Aorta (tissue), 5 donors: ENCODE data around the gene SLC43A3. TPM values are rescaled to one million over a fixed set of nuclear protein-coding genes. Genes with fewer than 3 reads are reported as not detected.
"Not testable (repeated sequence)": the region's sequence is repeated elsewhere in the genome, so short reads cannot be mapped to it uniquely, and the experiment has no call there.

Experiments
- ATAC-seq: fragments of 200-7000 bp; cut with Tn5 transposase; one replicate; pipeline ENCODE4 v1.9.1; 2022; ENCODE audit warnings: moderate library complexity; ENCODE audit not compliant: low FRiP score
- DNase-seq, 2 donors: peaks; one replicate each; pipeline ENCODE4 v3.0.0-alpha.2; 2020
- H3K27ac ChIP-seq, 2 donors: one replicate each; pipeline ENCODE4 v1.5.1; 2013; ENCODE audit warnings: low read length in 2 of 2, mild to moderate bottlenecking in 2 of 2, moderate library complexity in 2 of 2, control low read depth in 1 of 2, inconsistent platforms in 1 of 2, low read depth in 1 of 2
- H3K27me3 ChIP-seq, 2 donors: one replicate each; pipeline ENCODE4 v1.6.1; 2013; ENCODE audit warnings: control low read depth in 1 of 2, low read length in 1 of 2, mild to moderate bottlenecking in 1 of 2, moderate library complexity in 1 of 2; ENCODE audit not compliant: insufficient read depth in 2 of 2, control insufficient read depth in 1 of 2
- H3K36me3 ChIP-seq, 2 donors: one replicate each; pipeline ENCODE4 v1.6.1; 2013; ENCODE audit warnings: control low read depth in 1 of 2, low read length in 1 of 2, mild to moderate bottlenecking in 1 of 2; ENCODE audit not compliant: insufficient read depth in 2 of 2, control insufficient read depth in 1 of 2
- H3K4me1 ChIP-seq, 2 donors: one replicate each; pipeline ENCODE4 v1.6.1; 2013; ENCODE audit warnings: low read length in 2 of 2, control low read depth in 1 of 2, mild to moderate bottlenecking in 1 of 2, moderate library complexity in 1 of 2; ENCODE audit not compliant: insufficient read depth in 2 of 2, control insufficient read depth in 1 of 2
- H3K4me3 ChIP-seq, 2 donors: one replicate each; pipeline ENCODE4 v1.5.1; 2013; ENCODE audit warnings: low read length in 2 of 2, control low read depth in 1 of 2, mild to moderate bottlenecking in 1 of 2
- H3K9me3 ChIP-seq: one replicate; pipeline ENCODE4 v1.6.1; 2013; ENCODE audit warnings: mild to moderate bottlenecking, low read length; ENCODE audit not compliant: control insufficient read depth
- WGBS, 2 donors: extraction: QIAGEN DNeasy Blood & Tissue Kit; methylation state at CpG; one replicate each; pipeline ENCODE4 v1.1.7; 2013; 5-methylcytosine and 5-hydroxymethylcytosine counted together
- intact Hi-C, 2 donors: fragments of 100-400 bp; cut with DNase I; formaldehyde crosslinking; loops; one replicate each; pipeline versions ENCODE4 v1.14.2 to v1.15.0; 2022
- polyA plus RNA-seq, 2 donors: library from polyadenylated mRNA; stranded (reverse); fragments of 200-250 nt; gene quantifications; one replicate each; pipeline ENCODE4 v1.2.3, GENCODE V29; 2013
- total RNA-seq, 2 donors: library from RNA; stranded (reverse); fragmentation: NEBNext Ultra II Directional; extraction: Animal tissue kit (Norgen Biotek cat#: 25700); gene quantifications; one replicate each; pipeline ENCODE4 v1.2.1, GENCODE V29; 2021
- donor health status: healthy with polysubstance abuse.
- donor health status: Bipolar disorder and iron deficiency.
- donor health status: DM: no; HTN: no; CAD: no.
- donor health status: DM: no; HTN: no; CAD: no.
- donor health status: DM: yes; HTN: yes; CAD: no.

The SLC43A3 gene
- total and polyA plus RNA-seq, 4 donors: 28.0 to 97.8 (median 45.1) TPM

GRCh38 chr11:57364851-57365660 is 61.9 kb downstream of the SLC43A3 start:
- no peaks in the 10 kb centered on the region for H3K4me1 ChIP-seq
- DNase-seq (peak in 1 of 2 donors; percentile 46), ATAC-seq (no peak)
- H3K36me3 ChIP-seq: no peaks in the 10 kb centered on the region
- no peaks in the 10 kb centered on the region for H3K27me3 ChIP-seq
- intact Hi-C loops: no loop called here
- 85 to 86% methylated on average over 9 of the region's 9 CpGs for WGBS, 2 donors
- no peak overlapping the region for H3K4me3 ChIP-seq
- H3K9me3 ChIP-seq: no peaks in the 10 kb centered on the region
- H3K27ac ChIP-seq: no peak overlapping the region

GRCh38 chr11:57363131-57364080 is 63.5 kb downstream of the SLC43A3 start:
- no peaks in the 10 kb centered on the region for H3K4me1 ChIP-seq
- DNase-seq (peak in 1 of 2 donors; percentile 26), ATAC-seq (no peak)
- H3K9me3 ChIP-seq: no peaks in the 10 kb centered on the region
- no peaks in the 10 kb centered on the region for H3K27me3 ChIP-seq
- WGBS, 2 donors: 31% methylated on average over 7 of the region's 7 CpGs
- H3K4me3 ChIP-seq: no peak overlapping the region
- no peak overlapping the region for H3K27ac ChIP-seq
- intact Hi-C loops: no loop called here
- H3K36me3 ChIP-seq: no peaks in the 10 kb centered on the region

GRCh38 chr11:57361926-57362325 is 65.0 kb downstream of the SLC43A3 start:
- intact Hi-C loops: no loop called here
- H3K4me3 ChIP-seq: no peak overlapping the region
- no peaks in the 10 kb centered on the region for H3K9me3 ChIP-seq
- 83 to 86% methylated on average over 3 of the region's 3 CpGs for WGBS, 2 donors
- ATAC-seq (no peak), DNase-seq (peak in 1 of 2 donors; percentile 13)
- no peak overlapping the region for H3K27ac ChIP-seq
- H3K27me3 ChIP-seq: no peaks in the 10 kb centered on the region
- no peaks in the 10 kb centered on the region for H3K36me3 ChIP-seq
- no peaks in the 10 kb centered on the region for H3K4me1 ChIP-seq

GRCh38 chr11:57361420-57361819 is 65.5 kb downstream of the SLC43A3 start:
- intact Hi-C loops, H3K4me3 ChIP-seq, H3K27me3 ChIP-seq, H3K27ac ChIP-seq, DNase-seq, H3K36me3 ChIP-seq, ATAC-seq, H3K4me1 ChIP-seq, H3K9me3 ChIP-seq: not testable (repeated sequence)

- intact Hi-C loops: no loop called here
- Histone ChIP-seq H3K36me3 (no peaks in the 10 kb centered on the region), H3K4me3 (no peak overlapping the region), H3K4me1 (no peaks in the 10 kb centered on the region), H3K27me3 (no peaks in the 10 kb centered on the region), H3K27ac (no peak overlapping the region), H3K9me3 (no peaks in the 10 kb centered on the region)
- ATAC-seq (no peak), DNase-seq (peak in 1 of 2 donors; percentile 38)
- 92 to 93% methylated on average over 8 of the region's 8 CpGs for WGBS, 2 donors
Measured at GRCh38 chr11:57360991-57361390, 65.9 kb downstream of the SLC43A3 start.

GRCh38 chr11:57359896-57360690 is 66.8 kb downstream of the SLC43A3 start:
- Histone ChIP-seq H3K36me3 (no peaks in the 10 kb centered on the region), H3K4me3 (no peak overlapping the region), H3K4me1 (no peaks in the 10 kb centered on the region), H3K27ac (no peak overlapping the region), H3K9me3 (no peaks in the 10 kb centered on the region), H3K27me3 (no peaks in the 10 kb centered on the region)
- ATAC-seq: no peak
- DNase-seq: peak in 1 of 2 donors; percentile 11
- intact Hi-C loops: no loop called here
- WGBS, 2 donors: 87 to 88% methylated on average over 9 of the region's 9 CpGs

- H3K9me3 ChIP-seq: no peaks in the 10 kb centered on the region
- no peak overlapping the region for H3K27ac ChIP-seq
- H3K4me3 ChIP-seq: no peak overlapping the region
- ATAC-seq (no peak), DNase-seq (peak in 1 of 2 donors; percentile 50)
- WGBS, 2 donors: 77 to 86% methylated on average over 5 of the region's 5 CpGs
- H3K27me3 ChIP-seq: no peaks in the 10 kb centered on the region
- no peaks in the 10 kb centered on the region for H3K4me1 ChIP-seq
- H3K36me3 ChIP-seq: no peaks in the 10 kb centered on the region
- intact Hi-C loops: no loop called here
Measured at GRCh38 chr11:57359396-57359795, 67.5 kb downstream of the SLC43A3 start.

- DNase-seq: peak in 1 of 2 donors; percentile 56
- intact Hi-C loops: no loop called here
- Histone ChIP-seq H3K4me1 (no peaks in the 10 kb centered on the region), H3K27me3 (no peaks in the 10 kb centered on the region), H3K9me3 (no peaks in the 10 kb centered on the region), H3K27ac (no peak overlapping the region), H3K36me3 (no peaks in the 10 kb centered on the region), H3K4me3 (no peak overlapping the region)
- WGBS, 2 donors: 68 to 76% methylated on average over 7 to 9 of the region's 9 CpGs
- no peak for ATAC-seq
Measured at GRCh38 chr11:57358991-57359390, 67.9 kb downstream of the SLC43A3 start.
